Immature natural killer cell (primary cell): ENCODE results near the gene YEATS4. TPM values are rescaled to one million over a fixed set of nuclear protein-coding genes. Genes with fewer than 3 reads are reported as not detected.

Experiments used
- DNase-seq, 3 donors: peaks; one replicate each; pipeline ENCODE4 v3.0.0; 2022; ENCODE audit warnings: mixed read lengths in 1 of 3
- H3K27ac Mint-ChIP-seq, 6 donors: one replicate each; pipeline ENCODE4 v1.8.0; 2020; ENCODE audit warnings: mixed read lengths in 6 of 6, mild to moderate bottlenecking in 5 of 6, inconsistent platforms in 4 of 6, moderate library complexity in 3 of 6
- H3K27me3 Mint-ChIP-seq, 3 donors: one replicate each; pipeline ENCODE4 v1.8.0; 2020 to 2021; ENCODE audit warnings: low read depth in 3 of 3, mild to moderate bottlenecking in 3 of 3, mixed read lengths in 3 of 3, moderate library complexity in 3 of 3, inconsistent platforms in 1 of 3
- H3K36me3 Mint-ChIP-seq, 3 donors: one replicate each; pipeline ENCODE4 v1.8.0; 2020; ENCODE audit warnings: mixed read lengths in 3 of 3, inconsistent platforms in 2 of 3, mild to moderate bottlenecking in 2 of 3
- H3K4me1 Mint-ChIP-seq, 2 donors: one replicate each; pipeline ENCODE4 v1.8.0; 2020; ENCODE audit warnings: inconsistent platforms in 2 of 2, mild to moderate bottlenecking in 2 of 2, mixed read lengths in 2 of 2, moderate library complexity in 1 of 2
- H3K4me3 Mint-ChIP-seq, 5 donors: one replicate each; pipeline ENCODE4 v1.8.0; 2020; ENCODE audit warnings: mild to moderate bottlenecking in 5 of 5, mixed read lengths in 5 of 5, inconsistent platforms in 3 of 5, moderate library complexity in 3 of 5
- H3K9me3 Mint-ChIP-seq, 6 donors: one replicate each; pipeline ENCODE4 v1.8.0; 2020; ENCODE audit warnings: mild to moderate bottlenecking in 6 of 6, mixed read lengths in 6 of 6, inconsistent platforms in 4 of 6, moderate library complexity in 3 of 6
- polyA plus RNA-seq, 3 donors: library from polyadenylated mRNA; unstranded; fragments of 300-500 nt; fragmentation: Illumina TruSeq; gene quantifications; one replicate each; pipeline ENCODE4 v1.2.3, GENCODE V29; 2021

The YEATS4 gene
- polyA plus RNA-seq, 3 donors from 2014 or later, result 26.6 to 41.8 (median 31.9) TPM

DNA sequence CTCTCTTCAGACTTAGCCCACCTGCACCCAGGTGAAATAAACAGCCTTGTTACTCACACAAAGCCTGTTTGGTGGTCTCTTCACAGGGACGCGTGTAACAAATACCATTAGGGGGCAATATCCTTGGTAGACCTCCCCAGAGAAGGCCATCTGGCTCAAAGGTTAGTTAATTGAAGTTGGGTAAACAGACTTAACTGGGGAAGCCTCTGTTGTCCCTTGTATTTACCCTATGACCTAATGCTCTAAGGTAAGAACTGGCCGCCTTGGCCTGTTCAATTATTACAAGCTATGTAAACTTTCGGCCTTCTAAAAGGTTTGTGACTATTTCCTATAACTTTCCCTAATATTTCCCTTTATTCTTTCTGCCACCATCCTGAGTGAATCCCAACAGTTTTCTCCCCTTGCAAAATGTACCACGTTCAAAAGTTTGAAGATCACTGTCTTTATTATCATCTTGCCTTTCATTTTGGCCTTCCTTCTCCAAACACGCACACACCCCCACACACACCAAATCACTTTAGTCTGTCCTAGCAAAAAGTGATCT, 26.7 kb upstream of the YEATS4 start:
- peaks cover 24 to 26% of the 10 kb centered on the region in 2 donors for H3K4me1 Mint-ChIP-seq
- H3K27ac Mint-ChIP-seq, result peak overlapping the region in 4 of 6 donors; percentile 1 to 12 (median 6)
- no peaks in the 10 kb centered on the region for H3K36me3 Mint-ChIP-seq
- peak overlapping the region; percentile 2 to 67 (median 18) for H3K4me3 Mint-ChIP-seq
- H3K27me3 Mint-ChIP-seq, result peaks cover 0 to 4% (median 2%) of the 10 kb centered on the region in 3 donors
- DNase-seq, result no peak
- no peaks in the 10 kb centered on the region for H3K9me3 Mint-ChIP-seq

DNA sequence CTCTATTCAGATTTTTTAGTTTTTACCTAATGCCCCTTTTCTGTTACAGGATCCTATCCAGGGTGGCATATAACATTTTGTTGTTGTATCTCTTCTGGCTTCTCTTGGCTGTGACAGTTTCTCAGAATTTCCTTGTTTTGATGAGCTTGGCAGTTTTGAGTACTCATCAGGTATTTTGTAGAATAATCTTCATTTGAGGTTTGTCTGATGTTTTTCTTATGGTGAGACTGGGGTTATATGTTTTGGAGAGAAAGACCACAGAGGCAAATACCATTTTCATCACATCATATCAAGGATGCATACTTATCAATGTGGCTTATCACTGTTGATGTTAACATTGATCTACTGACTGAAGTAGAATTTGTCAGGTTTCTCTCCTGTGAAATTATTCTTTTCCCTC, 25.4 kb upstream of the YEATS4 start:
- DNase-seq, result no peak
- peaks cover 0 to 4% (median 0%) of the 10 kb centered on the region in 3 donors for H3K27me3 Mint-ChIP-seq
- H3K27ac Mint-ChIP-seq, result no peak overlapping the region
- no peak overlapping the region for H3K4me3 Mint-ChIP-seq
- no peaks in the 10 kb centered on the region for H3K36me3 Mint-ChIP-seq
- no peaks in the 10 kb centered on the region for H3K9me3 Mint-ChIP-seq
- H3K4me1 Mint-ChIP-seq, result peaks cover 24 to 26% of the 10 kb centered on the region in 2 donors

DNA sequence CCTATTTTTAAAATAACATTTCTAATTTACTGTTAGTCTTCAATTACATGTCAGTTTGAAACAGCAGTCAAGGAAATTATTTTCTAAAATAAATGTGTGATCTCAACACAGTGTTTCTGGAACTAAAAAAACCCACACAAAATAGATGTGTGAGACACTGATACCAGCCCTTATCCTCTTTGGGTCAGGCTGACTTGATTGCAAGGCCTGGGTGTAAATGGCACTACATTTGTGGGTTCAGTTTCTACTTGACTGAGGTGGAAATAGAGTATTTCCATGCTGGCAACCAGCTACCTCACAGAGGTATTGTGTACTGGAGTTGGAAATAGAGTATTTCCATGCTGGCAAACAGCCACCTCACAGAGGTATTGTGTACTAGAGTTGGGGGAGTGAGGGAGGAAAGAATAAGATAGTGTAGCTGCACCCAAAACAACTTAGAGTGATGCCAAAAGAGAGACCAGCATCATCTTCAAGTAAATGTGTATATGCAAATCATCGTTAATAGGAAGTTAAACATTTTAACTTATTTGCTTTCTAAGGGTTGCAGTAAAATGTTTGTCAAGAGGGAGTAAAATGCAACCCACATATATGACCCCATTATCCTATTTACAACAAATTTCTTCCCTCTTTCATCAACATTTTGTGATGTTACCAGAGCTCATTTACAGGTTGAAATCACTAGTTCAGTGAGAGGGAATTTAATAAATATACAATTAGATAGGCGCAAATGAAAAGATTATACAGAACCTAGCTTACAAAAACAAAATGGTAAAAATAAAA, 22.0 kb upstream of the YEATS4 start:
- no peak for DNase-seq
- Mint-ChIP-seq H3K27ac (no peak overlapping the region), H3K27me3 (peaks cover 0 to 3% (median 2%) of the 10 kb centered on the region in 3 donors), H3K36me3 (no peaks in the 10 kb centered on the region), H3K9me3 (no peaks in the 10 kb centered on the region), H3K4me3 (no peak overlapping the region), H3K4me1 (peaks cover 0 to 2% of the 10 kb centered on the region in 2 donors)

DNA sequence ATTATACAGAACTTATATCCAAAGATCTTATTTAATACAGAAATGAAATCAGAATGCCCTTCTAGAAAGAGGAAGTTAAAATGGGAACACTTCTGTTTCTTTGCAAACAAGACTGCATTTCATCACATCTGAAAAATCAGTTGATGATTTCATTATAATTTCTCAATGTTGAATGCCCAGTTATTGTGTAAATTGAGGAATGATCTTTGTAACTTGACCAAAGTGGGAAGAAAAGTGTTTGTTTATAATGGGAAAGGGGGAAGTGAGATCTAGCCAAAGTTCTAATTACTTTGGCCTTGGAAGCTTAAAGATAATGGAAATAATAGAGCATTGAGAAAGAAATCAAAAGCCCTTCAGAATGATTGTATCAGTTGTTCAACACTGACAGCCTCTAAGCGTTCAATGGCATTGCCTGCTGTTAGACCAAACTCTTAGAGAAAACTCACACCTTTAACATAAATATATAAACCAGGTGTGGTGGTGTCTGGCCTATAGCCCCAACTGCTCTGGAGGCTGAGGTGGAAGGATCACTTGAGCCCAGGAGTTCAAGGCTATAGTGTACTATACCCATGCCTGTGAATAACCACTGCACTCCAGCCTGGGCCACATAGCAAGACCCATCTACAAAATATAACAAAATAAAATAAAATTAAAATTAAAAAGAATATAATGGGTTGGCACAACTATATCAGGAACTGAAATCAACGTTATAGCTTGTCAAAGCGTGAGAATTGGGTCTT, 21.3 kb upstream of the YEATS4 start:
- no peak for DNase-seq
- no peaks in the 10 kb centered on the region for H3K9me3 Mint-ChIP-seq
- no peaks in the 10 kb centered on the region for H3K4me1 Mint-ChIP-seq
- H3K4me3 Mint-ChIP-seq, result no peak overlapping the region
- no peak overlapping the region for H3K27ac Mint-ChIP-seq
- H3K36me3 Mint-ChIP-seq, result no peaks in the 10 kb centered on the region
- peaks cover 0 to 3% (median 2%) of the 10 kb centered on the region in 3 donors for H3K27me3 Mint-ChIP-seq

DNA sequence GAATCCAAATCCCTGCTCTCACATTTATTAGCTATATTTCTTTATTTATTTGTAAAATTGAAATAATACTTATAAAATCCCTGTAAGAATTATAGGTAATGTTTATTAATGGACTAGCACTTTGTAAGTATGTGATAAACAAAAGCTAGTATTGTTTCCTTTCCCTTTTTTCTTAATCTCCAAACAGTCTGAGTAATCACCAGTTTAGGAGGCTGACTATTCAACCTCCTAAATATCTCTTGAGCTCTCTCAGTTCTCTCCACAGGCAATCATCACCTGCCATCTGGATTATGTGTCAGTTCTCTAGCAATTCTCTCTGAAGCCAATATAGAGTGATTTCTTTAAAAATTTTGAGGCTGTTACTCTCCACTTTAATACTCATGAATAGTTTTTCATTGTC, 20.6 kb upstream of the YEATS4 start:
- no peak overlapping the region for H3K27ac Mint-ChIP-seq

DNA sequence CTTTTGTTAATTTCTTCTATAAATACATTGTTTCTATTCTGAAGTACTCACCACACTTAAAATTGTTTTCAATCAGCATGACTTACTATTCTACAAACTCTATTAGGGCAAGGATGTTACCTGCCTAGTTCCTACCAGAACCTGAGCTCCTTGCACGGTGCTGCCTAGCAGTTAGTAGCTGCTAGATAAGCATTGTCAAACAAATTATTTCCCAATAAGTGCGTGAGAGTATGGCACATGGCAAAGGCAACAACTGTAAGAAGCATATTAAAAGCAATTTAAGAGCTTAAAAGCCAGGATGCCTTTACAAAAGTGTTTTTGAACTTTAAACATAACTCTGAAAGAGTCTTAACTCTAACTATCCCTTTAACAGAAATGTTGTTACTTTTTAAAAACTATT, 19.5 kb upstream of the YEATS4 start:
- Mint-ChIP-seq H3K27ac (no peak overlapping the region), H3K27me3 (peaks cover 2 to 5% (median 2%) of the 10 kb centered on the region in 3 donors), H3K9me3 (no peaks in the 10 kb centered on the region), H3K4me1 (no peaks in the 10 kb centered on the region), H3K4me3 (no peak overlapping the region), H3K36me3 (no peaks in the 10 kb centered on the region)
- no peak for DNase-seq

More for the DNA sequence above, 20.6 kb upstream of the YEATS4 start:
- peaks cover 2 to 3% (median 2%) of the 10 kb centered on the region in 3 donors for H3K27me3 Mint-ChIP-seq
- no peak for DNase-seq
- no peak overlapping the region for H3K4me3 Mint-ChIP-seq
- H3K36me3 Mint-ChIP-seq, result no peaks in the 10 kb centered on the region
- no peaks in the 10 kb centered on the region for H3K9me3 Mint-ChIP-seq
- no peaks in the 10 kb centered on the region for H3K4me1 Mint-ChIP-seq

DNA sequence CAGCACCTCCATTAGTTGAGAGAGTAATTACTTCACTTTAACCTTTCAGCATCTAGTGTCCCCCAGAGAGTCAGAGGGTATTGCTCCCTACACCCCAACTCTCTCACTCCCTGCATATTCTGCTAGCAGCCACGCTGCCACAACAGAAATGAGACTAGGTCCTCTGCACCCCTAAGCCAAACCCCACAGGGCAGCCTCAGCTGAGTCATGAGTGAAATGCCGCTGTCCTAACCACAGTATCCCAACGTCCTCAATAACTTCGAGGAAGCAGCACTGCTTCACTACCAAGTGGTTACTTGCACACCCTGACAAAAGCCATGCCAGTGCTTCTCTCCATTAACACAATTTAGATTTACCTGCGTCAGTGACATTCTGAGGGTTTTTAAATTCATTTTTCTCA, 18.2 kb upstream of the YEATS4 start:
- H3K36me3 Mint-ChIP-seq, result no peaks in the 10 kb centered on the region
- no peak overlapping the region for H3K27ac Mint-ChIP-seq
- no peak for DNase-seq
- H3K4me1 Mint-ChIP-seq, result no peaks in the 10 kb centered on the region
- H3K4me3 Mint-ChIP-seq, result no peak overlapping the region
- H3K9me3 Mint-ChIP-seq, result no peaks in the 10 kb centered on the region
- H3K27me3 Mint-ChIP-seq, result peaks cover 2 to 5% (median 2%) of the 10 kb centered on the region in 3 donors

DNA sequence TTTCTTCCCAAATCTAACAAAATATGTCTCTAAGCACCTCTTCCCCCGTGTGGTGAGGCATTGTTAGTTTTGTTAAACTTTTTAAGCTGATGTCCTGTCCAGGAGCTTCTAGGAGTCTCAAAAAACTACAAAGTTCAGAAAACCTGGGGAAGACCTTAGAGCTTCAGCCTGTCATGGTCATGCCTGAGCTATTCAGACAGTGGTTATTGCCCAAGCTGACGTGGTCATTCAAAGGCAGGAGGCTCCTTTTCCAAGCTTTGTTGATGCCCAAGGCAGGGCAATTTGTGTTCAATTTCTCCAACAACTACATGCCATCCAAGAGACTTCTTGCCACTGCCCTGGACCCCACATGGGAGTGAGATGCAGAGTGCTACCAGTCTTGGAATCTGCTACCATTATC, 17.1 kb upstream of the YEATS4 start:
- H3K27me3 Mint-ChIP-seq, result peaks cover 2 to 5% (median 2%) of the 10 kb centered on the region in 3 donors
- no peak for DNase-seq

DNA sequence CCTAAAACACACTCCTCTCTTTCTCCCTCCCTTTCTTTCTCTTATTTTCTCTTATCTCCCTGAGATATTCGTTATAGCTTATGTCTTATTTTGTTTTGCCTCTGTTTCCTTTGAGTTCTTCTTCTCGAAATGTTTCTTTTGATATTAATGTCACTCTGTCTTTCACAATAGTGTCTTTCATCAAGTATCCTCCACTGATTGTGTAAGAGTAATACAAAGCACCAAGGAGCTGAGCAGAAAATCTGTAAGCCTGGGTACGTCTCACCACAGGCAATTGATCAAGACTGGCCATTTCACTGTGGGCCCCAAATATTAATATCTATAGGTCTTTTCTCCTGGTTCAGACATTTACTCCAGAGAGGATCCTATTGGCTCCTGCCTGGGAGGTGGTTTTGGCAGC, 16.2 kb upstream of the YEATS4 start:
- Mint-ChIP-seq H3K27me3 (peaks cover 2 to 5% (median 2%) of the 10 kb centered on the region in 3 donors), H3K27ac (no peak overlapping the region), H3K4me1 (no peaks in the 10 kb centered on the region)

More for the DNA sequence above, 17.1 kb upstream of the YEATS4 start:
- Mint-ChIP-seq H3K4me1 (no peaks in the 10 kb centered on the region), H3K9me3 (no peaks in the 10 kb centered on the region), H3K36me3 (no peaks in the 10 kb centered on the region), H3K4me3 (no peak overlapping the region), H3K27ac (no peak overlapping the region)

DNA sequence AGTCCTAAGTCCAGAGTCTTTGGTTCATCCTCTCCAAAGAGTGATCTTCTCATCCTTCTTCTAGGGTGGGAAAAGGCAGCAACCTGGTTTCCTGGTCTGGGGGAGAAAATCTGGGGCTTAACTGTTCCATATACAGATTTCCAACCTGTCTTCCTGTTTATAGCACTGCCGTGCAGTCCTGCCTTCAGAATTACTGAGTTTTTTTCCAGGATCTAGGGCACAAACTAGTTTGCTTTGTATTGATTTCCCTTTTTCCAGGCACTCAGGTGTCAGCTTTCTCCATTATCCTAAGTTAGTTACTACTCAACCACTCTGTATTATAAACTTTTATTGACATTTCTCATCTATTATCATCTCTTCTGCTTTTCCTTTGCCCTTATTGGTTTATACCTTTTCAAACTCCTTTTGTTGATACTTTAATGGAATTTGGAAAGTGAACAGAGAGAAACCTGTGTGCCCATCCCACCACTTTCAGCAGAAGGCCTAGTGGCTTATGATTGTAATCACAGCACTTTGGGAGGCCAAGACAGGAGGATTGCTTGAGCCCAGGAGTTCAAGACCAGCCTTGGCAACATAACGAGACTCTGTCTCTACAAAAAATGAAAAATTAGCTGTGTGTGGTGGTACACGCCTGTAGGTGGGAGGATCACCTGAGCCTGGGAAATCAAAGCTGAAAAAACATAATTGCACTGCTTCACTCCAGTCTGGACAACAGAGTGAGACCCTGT, 15.5 kb upstream of the YEATS4 start:
- Mint-ChIP-seq H3K36me3 (no peaks in the 10 kb centered on the region), H3K4me3 (no peak overlapping the region), H3K4me1 (no peaks in the 10 kb centered on the region), H3K27ac (no peak overlapping the region), H3K27me3 (peaks cover 2 to 5% (median 2%) of the 10 kb centered on the region in 3 donors), H3K9me3 (no peaks in the 10 kb centered on the region)
- DNase-seq, result no peak

More for the DNA sequence above, 16.2 kb upstream of the YEATS4 start:
- Mint-ChIP-seq H3K9me3 (no peaks in the 10 kb centered on the region), H3K36me3 (no peaks in the 10 kb centered on the region), H3K4me3 (no peak overlapping the region)
- DNase-seq, result no peak

DNA sequence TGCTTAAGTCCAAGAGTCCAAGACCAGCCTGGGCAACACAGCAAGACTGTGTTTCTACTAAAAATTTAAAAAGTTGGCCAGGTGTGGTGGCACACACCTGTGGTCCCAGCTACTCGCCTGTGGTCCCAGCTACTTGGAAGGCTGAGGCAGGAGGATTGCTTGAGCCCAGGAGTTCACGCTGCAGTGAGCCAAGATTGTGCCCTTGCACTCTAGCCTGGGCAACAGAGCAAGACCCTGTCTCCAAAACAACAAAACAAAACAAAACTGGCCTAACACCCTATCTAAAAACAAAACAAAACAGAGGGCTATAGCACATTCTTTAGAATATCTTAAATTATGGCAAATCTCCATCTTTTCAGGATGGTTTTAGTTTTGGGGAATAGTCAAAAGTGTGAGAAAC, 14.5 kb upstream of the YEATS4 start:
- DNase-seq, result no peak
- no peaks in the 10 kb centered on the region for H3K4me1 Mint-ChIP-seq
- no peak overlapping the region for H3K4me3 Mint-ChIP-seq
- no peak overlapping the region for H3K27ac Mint-ChIP-seq
- no peaks in the 10 kb centered on the region for H3K9me3 Mint-ChIP-seq
- no peaks in the 10 kb centered on the region for H3K36me3 Mint-ChIP-seq
- H3K27me3 Mint-ChIP-seq, result peaks cover 2 to 5% (median 2%) of the 10 kb centered on the region in 3 donors

DNA sequence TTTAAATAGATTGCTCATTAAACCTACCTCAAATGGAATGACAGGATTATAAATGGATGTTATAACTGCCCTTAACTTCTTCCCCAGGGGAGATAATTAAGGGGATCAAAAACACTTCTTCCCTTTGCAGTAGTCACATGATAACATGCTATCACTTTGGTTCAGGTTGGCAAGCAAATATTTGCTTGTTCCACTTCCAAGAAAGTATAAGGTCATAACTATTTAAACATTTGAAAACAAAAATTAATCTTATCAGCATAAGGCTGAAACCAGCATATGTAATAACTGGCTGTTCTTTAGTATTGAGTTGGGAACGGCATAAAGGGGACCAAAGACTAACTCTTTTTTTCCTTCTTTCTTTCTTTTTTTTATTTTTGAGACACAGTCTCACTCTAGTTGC, 13.8 kb upstream of the YEATS4 start:
- DNase-seq, result no peak
- Mint-ChIP-seq H3K9me3 (no peaks in the 10 kb centered on the region), H3K27me3 (peaks cover 2 to 5% (median 2%) of the 10 kb centered on the region in 3 donors), H3K4me1 (no peaks in the 10 kb centered on the region), H3K36me3 (no peaks in the 10 kb centered on the region), H3K4me3 (no peak overlapping the region), H3K27ac (no peak overlapping the region)

DNA sequence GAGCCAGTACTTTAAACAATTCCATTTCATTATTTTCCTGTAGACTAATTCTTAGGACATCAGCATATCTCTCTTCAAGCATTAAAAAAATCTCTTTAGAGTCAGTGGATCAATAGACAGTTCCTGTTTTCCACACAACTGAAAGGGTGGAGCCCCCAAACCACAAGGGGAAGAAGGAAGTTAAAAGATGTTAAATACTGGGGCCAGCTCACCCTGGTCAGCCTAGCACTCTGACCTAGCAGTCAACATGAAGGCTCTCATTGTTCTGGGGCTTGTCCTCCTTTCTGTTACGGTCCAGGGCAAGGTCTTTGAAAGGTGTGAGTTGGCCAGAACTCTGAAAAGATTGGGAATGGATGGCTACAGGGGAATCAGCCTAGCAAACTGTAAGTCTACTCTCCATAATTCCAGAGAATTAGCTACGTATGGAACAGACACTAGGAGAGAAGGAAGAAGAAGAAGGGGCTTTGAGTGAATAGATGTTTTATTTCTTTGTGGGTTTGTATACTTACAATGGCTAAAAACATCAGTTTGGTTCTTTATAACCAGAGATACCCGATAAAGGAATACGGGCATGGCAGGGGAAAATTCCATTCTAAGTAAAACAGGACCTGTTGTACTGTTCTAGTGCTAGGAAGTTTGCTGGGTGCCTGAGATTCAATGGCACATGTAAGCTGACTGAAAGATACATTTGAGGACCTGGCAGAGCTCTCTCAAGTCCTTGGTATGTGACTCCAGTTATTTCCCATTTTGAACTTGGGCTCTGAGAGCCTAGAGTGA, 11.2 kb upstream of the YEATS4 start, which contains the start of gene LYZ:
LYZ (plus strand) TSS at position 220 of the 777 bp plus-strand sequence; CDS start at position 248, 28 bp downstream.
- Mint-ChIP-seq H3K36me3 (no peaks in the 10 kb centered on the region), H3K4me3 (no peak within 1 kb of the TSS), H3K9me3 (no peaks in the 10 kb centered on the region), H3K4me1 (no peaks in the 10 kb centered on the region), H3K27ac (no peak within 1 kb of the TSS), H3K27me3 (peaks cover 0 to 2% (median 2%) of the 10 kb centered on the region in 3 donors)
- DNase-seq, result no peak
